GM12892 (cell line): Measurements from ENCODE around the gene CCDC6.

ENCODE experiments used
- POLR2A ChIP-seq: IDR thresholded peaks from 2 replicates; pipeline ENCODE4 v1.6.1; 2011; ENCODE audit warnings: low read depth, low read length, control low read depth
- TAF1 ChIP-seq: IDR thresholded peaks from 2 replicates; pipeline ENCODE4 v1.6.1; 2011; ENCODE audit warnings: low read depth, mild to moderate bottlenecking, control low read depth, low read length, borderline replicate concordance

DNA sequence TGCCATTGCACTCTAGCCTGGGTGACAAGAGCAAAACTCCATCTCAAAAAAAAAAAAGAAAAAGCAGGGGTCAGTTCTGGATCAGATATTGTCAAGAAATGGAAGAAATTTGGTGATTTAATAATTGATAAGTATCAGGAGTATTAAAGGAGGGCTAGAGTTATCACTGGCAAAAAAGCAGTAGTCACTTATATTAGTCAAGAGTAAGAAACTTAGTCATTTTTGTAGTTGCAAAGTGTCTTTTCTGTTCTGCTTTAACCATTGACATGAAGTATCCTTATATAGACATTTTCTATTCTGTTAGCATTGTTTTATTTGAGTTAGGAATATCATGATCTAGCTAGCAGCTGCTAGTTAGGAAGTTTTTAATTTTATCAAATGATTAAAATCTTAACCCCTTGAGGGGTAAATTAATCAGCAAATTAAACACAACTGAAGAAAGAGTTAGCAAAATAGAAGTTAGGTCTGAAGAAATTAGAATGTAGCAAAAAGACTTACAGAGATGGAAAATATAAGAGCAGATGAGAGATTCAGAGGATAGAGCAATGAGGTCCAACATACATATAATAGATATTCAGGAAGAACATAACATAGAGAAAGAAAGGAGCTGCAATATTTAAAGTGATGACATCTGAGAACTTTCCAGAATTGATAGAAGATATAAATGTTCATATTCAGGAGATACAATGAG lies 7.3 kb upstream of the CCDC6 start:
- TF ChIP-seq TAF1 (no peak), POLR2A (no peak)
